WERI-Rb-1 (cell line): ENCODE data around the gene EBP.

Source experiments
- DNase-seq: peaks from one replicate; pipeline ENCODE4 v3.0.0-alpha.2; 2020
- H3K27ac ChIP-seq: fragments of 250-450 bp; sonication (Bioruptor Pico); 2 replicates; pipeline ENCODE4 v1.5.1; 2020; ENCODE audit warnings: mild to moderate bottlenecking, moderate library complexity
- H3K27me3 ChIP-seq: fragments of 250-450 bp; sonication (Bioruptor Pico); 2 replicates; pipeline ENCODE4 v1.5.1; 2021; ENCODE audit warnings: mild to moderate bottlenecking, low read depth, moderate library complexity; ENCODE audit not compliant: insufficient read depth, severe bottlenecking
- H3K36me3 ChIP-seq: fragments of 250-450 bp; sonication (Bioruptor Pico); 2 replicates; pipeline ENCODE4 v1.5.1; 2020; ENCODE audit warnings: mild to moderate bottlenecking, moderate library complexity
- H3K4me3 ChIP-seq: 2 replicates; pipeline ENCODE4 v1.5.1; 2011; ENCODE audit warnings: low read depth, mild to moderate bottlenecking, control low read depth, low read length
- H3K9me3 ChIP-seq: fragments of 250-450 bp; sonication (Bioruptor Pico); 2 replicates; pipeline ENCODE4 v1.5.1; 2021; ENCODE audit warnings: mild to moderate bottlenecking, moderate library complexity; ENCODE audit not compliant: severe bottlenecking
- TF ChIP-seq, protein P1 (sequence below): IDR thresholded peaks from 2 replicates; pipeline ENCODE4 v1.5.1; 2011; ENCODE audit warnings: low read depth, mild to moderate bottlenecking, control low read depth, inconsistent platforms, low read length

The EBP gene

DNA sequence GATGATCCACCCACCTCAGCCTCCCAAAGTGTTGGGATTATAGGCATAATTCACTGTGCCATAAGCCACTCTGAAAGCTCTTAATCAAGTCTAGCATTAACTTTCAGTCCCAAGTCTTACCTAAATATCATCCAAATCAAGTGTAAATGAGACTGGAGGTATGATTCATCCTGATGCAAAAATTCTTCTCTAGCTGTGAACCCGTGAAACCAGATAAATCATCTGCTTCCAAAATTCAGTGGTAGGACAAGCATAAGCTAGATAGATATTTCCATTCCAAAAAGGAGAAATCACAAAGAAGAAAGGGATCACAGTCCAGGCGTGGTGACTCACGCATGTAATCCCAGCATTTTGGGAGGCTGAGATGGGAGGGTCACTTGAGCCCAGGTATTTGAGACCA, 9.1 kb downstream of the EBP start:
- Histone ChIP-seq H3K36me3 (peaks cover 23% of the 10 kb centered on the region), H3K27ac (no peak overlapping the region)

DNA sequence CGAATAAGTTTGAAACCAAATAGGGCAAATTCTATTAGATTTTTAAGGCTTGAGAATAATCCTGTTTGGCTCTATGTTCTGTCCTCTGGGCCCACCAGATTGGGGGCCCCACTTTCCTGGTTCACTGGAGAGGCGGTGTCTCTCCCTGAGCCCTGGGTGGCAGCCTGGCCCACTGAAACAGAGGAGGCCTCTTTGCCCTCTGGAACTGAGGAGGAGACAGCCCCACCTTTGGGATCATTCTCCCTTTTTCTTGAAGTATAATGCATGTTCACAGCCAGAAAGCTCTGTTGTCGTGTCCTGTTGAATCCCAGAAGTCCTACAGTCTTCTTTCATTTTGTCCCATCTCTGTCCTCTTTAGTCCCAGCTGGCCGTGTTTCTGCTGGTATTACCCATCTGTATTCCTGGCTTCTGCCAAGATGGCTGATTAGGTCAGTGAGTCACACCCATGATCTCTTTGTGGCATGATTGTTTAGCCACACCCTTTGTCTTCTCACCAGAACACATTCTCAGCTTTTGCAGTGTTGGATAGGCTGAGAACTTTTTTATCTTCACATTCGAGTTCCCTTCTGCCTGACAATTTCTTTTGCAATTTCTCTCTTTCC, 9.9 kb downstream of the EBP start:
- no peaks in the 10 kb centered on the region for H3K27me3 ChIP-seq
- no peak for DNase-seq

More for the DNA sequence above, 9.1 kb downstream of the EBP start:
- DNase-seq, result no peak
- no peaks in the 10 kb centered on the region for H3K27me3 ChIP-seq
- TF ChIP-seq, protein P1, sequence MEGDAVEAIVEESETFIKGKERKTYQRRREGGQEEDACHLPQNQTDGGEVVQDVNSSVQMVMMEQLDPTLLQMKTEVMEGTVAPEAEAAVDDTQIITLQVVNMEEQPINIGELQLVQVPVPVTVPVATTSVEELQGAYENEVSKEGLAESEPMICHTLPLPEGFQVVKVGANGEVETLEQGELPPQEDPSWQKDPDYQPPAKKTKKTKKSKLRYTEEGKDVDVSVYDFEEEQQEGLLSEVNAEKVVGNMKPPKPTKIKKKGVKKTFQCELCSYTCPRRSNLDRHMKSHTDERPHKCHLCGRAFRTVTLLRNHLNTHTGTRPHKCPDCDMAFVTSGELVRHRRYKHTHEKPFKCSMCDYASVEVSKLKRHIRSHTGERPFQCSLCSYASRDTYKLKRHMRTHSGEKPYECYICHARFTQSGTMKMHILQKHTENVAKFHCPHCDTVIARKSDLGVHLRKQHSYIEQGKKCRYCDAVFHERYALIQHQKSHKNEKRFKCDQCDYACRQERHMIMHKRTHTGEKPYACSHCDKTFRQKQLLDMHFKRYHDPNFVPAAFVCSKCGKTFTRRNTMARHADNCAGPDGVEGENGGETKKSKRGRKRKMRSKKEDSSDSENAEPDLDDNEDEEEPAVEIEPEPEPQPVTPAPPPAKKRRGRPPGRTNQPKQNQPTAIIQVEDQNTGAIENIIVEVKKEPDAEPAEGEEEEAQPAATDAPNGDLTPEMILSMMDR, result no peak
- H3K4me3 ChIP-seq, result no peak overlapping the region
- H3K9me3 ChIP-seq, result no peaks in the 10 kb centered on the region

DNA sequence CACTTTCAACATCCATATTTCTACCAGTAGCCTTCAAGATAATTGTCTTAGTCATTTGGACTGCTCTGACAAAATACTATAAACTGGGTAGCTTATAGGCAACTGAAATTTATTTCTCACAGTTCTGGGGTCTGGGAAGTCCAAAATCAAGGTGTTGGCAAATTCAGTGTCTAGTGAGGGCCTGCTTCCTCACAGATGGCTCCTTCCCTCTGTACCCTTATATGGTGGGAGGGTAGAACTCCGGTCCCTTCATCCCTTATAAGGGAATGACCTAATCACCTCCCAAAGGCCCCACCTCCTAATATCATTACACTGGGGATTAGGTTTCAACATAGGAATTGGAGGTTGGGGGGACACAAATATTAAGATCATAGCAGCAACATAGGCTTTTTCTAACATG, 10.6 kb downstream of the EBP start:
- Histone ChIP-seq H3K27me3 (no peaks in the 10 kb centered on the region), H3K27ac (no peak overlapping the region)
- TF ChIP-seq, protein P1, result no peak

More for the DNA sequence above, 9.9 kb downstream of the EBP start:
- H3K36me3 ChIP-seq, result peaks cover 22% of the 10 kb centered on the region
- H3K9me3 ChIP-seq, result no peaks in the 10 kb centered on the region
- TF ChIP-seq, protein P1, result no peak
- H3K4me3 ChIP-seq, result no peak overlapping the region
- no peak overlapping the region for H3K27ac ChIP-seq

DNA sequence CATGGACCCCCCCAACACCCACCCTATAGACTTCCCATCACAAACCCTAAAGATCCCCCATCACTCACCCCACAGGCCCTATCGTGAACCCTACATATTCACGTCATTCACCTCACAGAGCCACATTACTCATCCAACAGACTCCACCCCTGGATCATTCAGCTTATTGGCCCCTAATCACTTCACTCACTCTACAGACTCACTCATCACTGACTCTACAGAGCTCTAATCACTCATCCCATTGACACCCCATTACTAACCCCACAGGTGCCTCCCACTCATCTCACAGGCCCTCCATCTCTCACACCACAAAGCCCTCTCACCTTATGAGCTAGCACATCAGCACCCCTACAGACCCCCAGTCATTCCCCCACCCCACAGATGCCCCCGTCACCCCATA, 11.6 kb downstream of the EBP start:
- Histone ChIP-seq H3K27ac (no peak overlapping the region), H3K27me3 (peaks cover 3% of the 10 kb centered on the region), H3K36me3 (peaks cover 6% of the 10 kb centered on the region; the same call in 1 of the 2 replicates), H3K4me3 (no peak overlapping the region), H3K9me3 (no peaks in the 10 kb centered on the region)
- TF ChIP-seq, protein P1, result no peak
- DNase-seq, result no peak

More for the DNA sequence above, 10.6 kb downstream of the EBP start:
- H3K4me3 ChIP-seq, result no peak overlapping the region
- DNase-seq, result no peak
- H3K36me3 ChIP-seq, result peaks cover 16% of the 10 kb centered on the region
- H3K9me3 ChIP-seq, result no peaks in the 10 kb centered on the region

DNA sequence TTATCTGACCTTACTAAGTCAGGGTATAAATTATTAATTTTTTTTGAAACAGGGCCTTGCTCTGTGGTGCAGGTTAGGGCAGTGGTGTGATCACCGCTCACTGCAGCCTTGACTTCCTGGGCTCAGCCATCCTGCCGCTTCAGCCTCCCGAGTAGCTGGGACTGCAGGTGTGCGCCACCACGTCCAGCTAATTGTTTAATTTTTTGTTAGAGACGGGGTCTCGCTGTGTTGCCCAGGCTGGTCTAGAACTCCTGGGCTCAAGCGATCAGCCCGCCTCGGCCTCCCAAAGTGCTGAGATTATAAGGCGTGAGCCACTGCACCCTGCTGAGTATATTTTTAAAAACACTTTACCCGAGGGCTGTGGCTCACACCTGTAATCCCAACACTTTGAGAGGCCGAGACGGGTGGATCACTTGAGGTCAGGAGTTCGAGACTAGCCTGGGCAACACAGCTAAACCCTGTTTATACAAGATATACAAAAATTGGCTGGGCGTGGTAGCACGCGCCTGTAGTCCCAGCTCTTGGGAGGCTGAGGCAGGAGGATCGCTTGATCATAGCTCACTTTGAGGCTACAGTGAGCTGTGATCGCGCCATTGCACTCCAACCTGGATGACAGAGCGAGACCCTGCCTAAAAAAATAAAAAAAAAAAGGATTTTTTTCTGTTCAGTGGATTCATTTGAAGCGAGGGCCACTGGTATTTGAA, 17.2 kb downstream of the EBP start:
- DNase-seq, result no peak
- TF ChIP-seq, protein P1, result no peak
- peaks cover 6% of the 10 kb centered on the region; the same call in 1 of the 2 replicates for H3K36me3 ChIP-seq
- peaks cover 3% of the 10 kb centered on the region for H3K27me3 ChIP-seq
- peak overlapping the region; percentile 19; the same call in 1 of the 2 replicates for H3K4me3 ChIP-seq
- peak overlapping the region; percentile 56; the same call in 1 of the 2 replicates for H3K27ac ChIP-seq
- H3K9me3 ChIP-seq, result no peaks in the 10 kb centered on the region
